IMR-90 (cell line): Measurements from ENCODE around the gene ZMIZ1. TPM values are rescaled to one million over a fixed set of nuclear protein-coding genes. Genes with fewer than 3 reads are reported as not detected.

ENCODE experiments used
- ATAC-seq: fragments of 200-7000 bp; cut with Tn5 transposase; 2 replicates; pipeline ENCODE4 v1.9.1; 2020; ENCODE audit warnings: low read depth, mild to moderate bottlenecking, moderate library complexity
- BruUV-seq: library from RNA; stranded (reverse); fragments of 400-500 nt; replicated peaks from 2 replicates; lab custom pipeline; 2021; lab: Mats Ljungman, UMichigan
- CTCF ChIA-PET: fragments of 300-600 bp; formaldehyde crosslinking; extraction: SDS; loops from one replicate; lab custom pipeline; 2021; ENCODE audit warnings: antibody characterized with exemption; lab: Yijun Ruan, JAX
- POLR2A ChIA-PET: fragments of 300-600 bp; sonication (Branson Sonifier 250); formaldehyde crosslinking; loops from one replicate; lab custom pipeline; 2022; ENCODE audit warnings: antibody characterized with exemption; ENCODE audit not compliant: unreplicated experiment; lab: Charles Lee
- DNase-seq: peaks from one replicate; pipeline ENCODE4 v3.0.0; 2013
- H2AFZ ChIP-seq: replicated peaks from 2 replicates; pipeline ENCODE3; 2013; ENCODE audit warnings: low read length, mild to moderate bottlenecking; ENCODE audit not compliant: poor library complexity
- H2AK5ac ChIP-seq: 2 replicates; pipeline ENCODE4 v1.6.1; 2013; ENCODE audit warnings: low read depth, low read length, inconsistent platforms
- H2AK9ac ChIP-seq: replicated peaks from 2 replicates; pipeline ENCODE3; 2013; ENCODE audit warnings: mild to moderate bottlenecking, low read depth, low read length, moderate library complexity; ENCODE audit not compliant: poor library complexity
- H2BK120ac ChIP-seq: 2 replicates; pipeline ENCODE4 v1.6.1; 2013; ENCODE audit warnings: low read depth, low read length, inconsistent platforms
- H2BK15ac ChIP-seq: 3 replicates; pipeline ENCODE4 v1.6.1; 2013; ENCODE audit warnings: low read depth, low read length, inconsistent platforms
- H2BK20ac ChIP-seq: 2 replicates; pipeline ENCODE4 v1.6.1; 2013; ENCODE audit warnings: low read depth, mild to moderate bottlenecking, inconsistent platforms, low read length, moderate library complexity
- H2BK5ac ChIP-seq: 2 replicates; pipeline ENCODE4 v1.6.1; 2013; ENCODE audit warnings: mild to moderate bottlenecking, low read depth, low read length, inconsistent platforms; ENCODE audit not compliant: poor library complexity, severe bottlenecking
- H3K14ac ChIP-seq: replicated peaks from 2 replicates; pipeline ENCODE4 v1.6.1; 2013; ENCODE audit warnings: low read depth, low read length, inconsistent platforms
- H3K18ac ChIP-seq: 2 replicates; pipeline ENCODE4 v1.6.1; 2013; ENCODE audit warnings: low read depth, low read length, control low read depth
- H3K23ac ChIP-seq: 2 replicates; pipeline ENCODE4 v1.6.1; 2013; ENCODE audit warnings: low read depth, low read length, inconsistent platforms
- H3K27ac ChIP-seq: 2 replicates; pipeline ENCODE4 v1.5.1; 2013; ENCODE audit warnings: mild to moderate bottlenecking, control low read depth, low read length; ENCODE audit not compliant: insufficient read depth
- H3K27me3 ChIP-seq: 2 replicates; pipeline ENCODE4 v1.6.1; 2013; ENCODE audit warnings: low read length; ENCODE audit not compliant: control insufficient read depth, insufficient read depth
- H3K36me3 ChIP-seq: 2 replicates; pipeline ENCODE4 v1.6.1; 2013; ENCODE audit warnings: low read length, mixed read lengths; ENCODE audit not compliant: control insufficient read depth, insufficient read depth
- H3K4ac ChIP-seq: 2 replicates; pipeline ENCODE4 v1.6.1; 2013; ENCODE audit warnings: low read depth, low read length, inconsistent platforms
- H3K4me1 ChIP-seq: 2 replicates; pipeline ENCODE4 v1.6.1; 2013; ENCODE audit warnings: low read length, mixed read lengths; ENCODE audit not compliant: control insufficient read depth, insufficient read depth
- H3K4me2 ChIP-seq: 2 replicates; pipeline ENCODE4 v1.6.1; 2013; ENCODE audit warnings: low read depth, mild to moderate bottlenecking, control low read depth, low read length, moderate library complexity
- H3K4me3 ChIP-seq: 2 replicates; pipeline ENCODE4 v1.5.1; 2013; ENCODE audit warnings: low read depth, mild to moderate bottlenecking, control low read depth, low read length, moderate library complexity; ENCODE audit not compliant: insufficient read depth
- H3K56ac ChIP-seq: 2 replicates; pipeline ENCODE4 v1.6.1; 2013; ENCODE audit warnings: low read length, inconsistent platforms; ENCODE audit not compliant: insufficient read depth; ENCODE audit errors: extremely low read depth
- H3K79me1 ChIP-seq, 2 experiments: 2 replicates each; pipeline ENCODE4 v1.6.1; 2013; ENCODE audit warnings: low read length in 2 of 2, inconsistent platforms in 1 of 2, low read depth in 1 of 2
- H3K9ac ChIP-seq: 2 replicates; pipeline ENCODE4 v1.6.1; 2013; ENCODE audit warnings: low read depth, low read length, control low read depth
- H3K9me1 ChIP-seq: 2 replicates; pipeline ENCODE4 v1.6.1; 2013; ENCODE audit warnings: low read length, inconsistent platforms; ENCODE audit not compliant: insufficient read depth
- H3K9me3 ChIP-seq: 2 replicates; pipeline ENCODE4 v1.6.1; 2013; ENCODE audit warnings: low read length; ENCODE audit not compliant: control insufficient read depth, insufficient read depth
- H4K20me1 ChIP-seq: 2 replicates; pipeline ENCODE4 v1.6.1; 2013; ENCODE audit warnings: low read length, inconsistent platforms; ENCODE audit not compliant: insufficient read depth
- H4K5ac ChIP-seq: 2 replicates; pipeline ENCODE4 v1.6.1; 2013; ENCODE audit warnings: mild to moderate bottlenecking, low read depth, low read length, control low read depth
- H4K8ac ChIP-seq, 2 experiments: 2 replicates each; pipeline ENCODE4 v1.6.1; 2013; ENCODE audit warnings: low read depth in 2 of 2, low read length in 2 of 2, control low read depth in 1 of 2, inconsistent platforms in 1 of 2
- H4K91ac ChIP-seq: 2 replicates; pipeline ENCODE4 v1.6.1; 2013; ENCODE audit warnings: low read depth, low read length, inconsistent platforms; ENCODE audit not compliant: insufficient read depth
- BHLHE40 ChIP-seq: fragments of 150-350 bp; IDR thresholded peaks from 2 replicates; pipeline ENCODE4 v1.6.1; 2016; ENCODE audit warnings: mild to moderate bottlenecking, low read depth, low read length
- CEBPB ChIP-seq: IDR thresholded peaks from 2 replicates; pipeline ENCODE4 v1.6.1; 2012; ENCODE audit warnings: low read depth, low read length, improper control_type of control experiment
- CHD1 ChIP-seq: IDR thresholded peaks from 2 replicates; pipeline ENCODE4 v1.6.1; 2012; ENCODE audit warnings: low read depth, low read length, improper control_type of control experiment
- FOS ChIP-seq: fragments of 150-350 bp; IDR thresholded peaks from 2 replicates; pipeline ENCODE4 v1.6.1; 2016; ENCODE audit warnings: low read depth, low read length
- MAFK ChIP-seq: IDR thresholded peaks from 2 replicates; pipeline ENCODE4 v1.6.1; 2012; ENCODE audit warnings: low read depth, low read length, improper control_type of control experiment
- MAZ ChIP-seq: IDR thresholded peaks from 2 replicates; pipeline ENCODE4 v1.6.1; 2012; ENCODE audit warnings: low read depth, mild to moderate bottlenecking, low read length, improper control_type of control experiment, moderate library complexity, borderline replicate concordance
- MXI1 ChIP-seq: IDR thresholded peaks from 2 replicates; pipeline ENCODE4 v1.6.1; 2012; ENCODE audit warnings: low read depth, mild to moderate bottlenecking, low read length, moderate library complexity, borderline replicate concordance
- NFE2L2 ChIP-seq: fragments of 150-350 bp; IDR thresholded peaks from 2 replicates; pipeline ENCODE4 v1.6.1; 2016; ENCODE audit warnings: low read depth, mild to moderate bottlenecking, low read length
- POLR2A ChIP-seq: IDR thresholded peaks from 2 replicates; pipeline ENCODE4 v1.6.1; 2012; ENCODE audit warnings: mild to moderate bottlenecking, low read depth, low read length
- RAD21 ChIP-seq: IDR thresholded peaks from 2 replicates; pipeline ENCODE4 v1.6.1; 2012; ENCODE audit warnings: low read length, improper control_type of control experiment
- RCOR1 ChIP-seq: IDR thresholded peaks from 2 replicates; pipeline ENCODE4 v1.6.1; 2012; ENCODE audit warnings: mild to moderate bottlenecking, low read length, improper control_type of control experiment; ENCODE audit not compliant: insufficient replicate concordance
- RFX5 ChIP-seq: IDR thresholded peaks from 2 replicates; pipeline ENCODE4 v1.8.0; 2012; ENCODE audit warnings: low read depth, mild to moderate bottlenecking, low read length, moderate library complexity
- SMC3 ChIP-seq: fragments of 150-350 bp; IDR thresholded peaks from 2 replicates; pipeline ENCODE4 v1.6.1; 2016; ENCODE audit warnings: low read depth, mild to moderate bottlenecking, antibody characterized with exemption, low read length, moderate library complexity
- WGBS, 2 experiments: methylation state at CpG; one replicate each; pipeline versions ENCODE4 v1.1.5 to v1.1.7; 2013; ENCODE audit warnings: missing lambda C conversion rate in 2 of 2; ENCODE audit not compliant: insufficient read length in 1 of 2; ENCODE audit errors: extremely low coverage in 2 of 2; 5-methylcytosine and 5-hydroxymethylcytosine counted together
- dilution Hi-C: fragments of 300-500 bp; cut with HindIII; formaldehyde crosslinking; loops from one replicate; pipeline ENCODE4 v1.14.3; 2018; ENCODE audit warnings: low sequenced_read_pairs; ENCODE audit not compliant: unreplicated experiment
- in situ Hi-C: fragments of 300-500 bp; cut with MboI; formaldehyde crosslinking; loops from 3 replicates; pipeline ENCODE4 v1.14.3; 2019; ENCODE audit warnings: low sequenced_read_pairs, inconsistent platforms, mixed read lengths
- intact Hi-C: fragments of 100-400 bp; cut with micrococcal nuclease; formaldehyde crosslinking; loops from 2 replicates; pipeline ENCODE4 v1.10.0; 2022
- polyA plus RNA-seq, 3 experiments: library from polyadenylated mRNA; depleted of rRNA; stranded (reverse); fragments of >200 nt; gene quantifications; 2 replicates each; pipeline ENCODE4 v1.2.3, GENCODE V29; 2012; ENCODE audit warnings: low replicate concordance in 1 of 3
- total RNA-seq: library from RNA; depleted of rRNA; stranded (reverse); fragments of >200 nt; gene quantifications from 2 replicates; pipeline ENCODE4 v1.2.3, GENCODE V29; 2012
- TF ChIP-seq, protein P1 (sequence below): fragments of 150-350 bp; IDR thresholded peaks from 2 replicates; pipeline ENCODE4 v1.6.1; 2017; ENCODE audit warnings: mild to moderate bottlenecking, antibody characterized with exemption, low read length, low read depth
- TF ChIP-seq, protein P2 (sequence below): fragments of 150-350 bp; IDR thresholded peaks from 2 replicates; pipeline ENCODE4 v1.6.1; 2016; ENCODE audit warnings: low read depth, mild to moderate bottlenecking, low read length, moderate library complexity, borderline replicate concordance
- TF ChIP-seq, protein P3 (sequence below): conservative IDR thresholded peaks from 2 replicates; pipeline ENCODE4 v1.5.1; 2012; ENCODE audit warnings: mild to moderate bottlenecking, low read depth, low read length, improper control_type of control experiment

The ZMIZ1 gene
- total and polyA plus RNA-seq, 2 of the 4 experiments (the other 2 are of a cell fraction) = 6.6 to 48.7 TPM

DNA sequence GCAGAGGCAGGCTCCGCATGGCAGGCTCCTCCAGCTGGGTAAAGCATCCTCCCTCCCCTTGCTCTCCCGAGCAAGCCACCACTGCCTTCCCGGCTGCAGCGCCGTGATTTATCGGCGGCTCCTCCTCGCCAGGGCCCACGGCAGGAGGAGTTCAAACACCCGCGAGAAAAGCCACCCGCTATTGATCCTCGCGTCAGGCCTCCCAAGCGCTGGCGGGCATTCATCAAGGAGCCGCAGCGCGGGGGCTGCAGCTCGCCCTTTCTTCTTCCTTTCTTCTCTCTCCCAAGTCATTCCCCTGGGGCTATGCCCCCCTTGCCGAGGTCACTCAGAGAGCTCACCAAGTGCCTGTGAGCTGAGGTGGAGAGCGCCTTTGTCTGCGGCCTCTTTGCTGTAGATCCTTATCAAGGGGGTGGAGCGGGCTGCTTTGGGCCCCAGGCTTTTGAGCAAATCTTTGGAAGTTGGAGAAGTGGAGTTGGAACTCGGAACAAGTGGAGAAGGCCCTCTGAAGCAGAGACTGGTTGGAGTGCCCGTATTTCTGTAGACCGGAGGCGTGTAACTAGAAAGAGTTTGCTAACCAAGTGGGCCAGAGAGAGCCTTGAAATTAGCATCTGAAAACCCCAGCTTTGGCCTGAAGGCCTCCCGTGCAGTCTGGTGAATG, 171.3 kb downstream of the ZMIZ1 start:
- DNase-seq = no peak
- Histone ChIP-seq H3K4ac (no peak overlapping the region), H4K8ac (no peak overlapping the region), H2AFZ (peak overlapping the region; percentile 3), H2BK120ac (no peak overlapping the region), H3K79me1 (peaks cover 40 to 87% of the 10 kb centered on the region in 2 experiments), H4K20me1 (peaks cover 86% of the 10 kb centered on the region), H3K27ac (no peak overlapping the region), H2BK20ac (no peak overlapping the region), H3K27me3 (no peaks in the 10 kb centered on the region), H4K5ac (no peak overlapping the region), H3K14ac (no peak overlapping the region), H2AK5ac (no peak overlapping the region), H3K9me1 (peaks cover 47% of the 10 kb centered on the region), H4K91ac (no peak overlapping the region), H3K4me2 (no peak overlapping the region), H2BK15ac (no peak overlapping the region), H3K23ac (no peak overlapping the region), H3K56ac (no peak overlapping the region), H3K36me3 (peaks cover 16% of the 10 kb centered on the region), H3K18ac (no peak overlapping the region), H2BK5ac (no peak overlapping the region), H3K4me3 (no peak overlapping the region), H2AK9ac (no peak overlapping the region), H3K4me1 (peaks cover 37% of the 10 kb centered on the region), H3K9ac (no peak overlapping the region), H3K9me3 (no peaks in the 10 kb centered on the region)
- in situ Hi-C loops = no loop called here
- dilution Hi-C loops = no loop called here
- intact Hi-C loops = no loop called here
- ATAC-seq = no peak
- 61% methylated on average over 22 of the region's 29 CpGs; no CpG with 5 or more reads in 1 of the 2 experiments for WGBS, 2 experiments
- CTCF ChIA-PET = no interaction called here
- no peak for TF ChIP-seq CEBPB
- TF ChIP-seq NFE2L2 = no peak
- TF ChIP-seq, protein P1, sequence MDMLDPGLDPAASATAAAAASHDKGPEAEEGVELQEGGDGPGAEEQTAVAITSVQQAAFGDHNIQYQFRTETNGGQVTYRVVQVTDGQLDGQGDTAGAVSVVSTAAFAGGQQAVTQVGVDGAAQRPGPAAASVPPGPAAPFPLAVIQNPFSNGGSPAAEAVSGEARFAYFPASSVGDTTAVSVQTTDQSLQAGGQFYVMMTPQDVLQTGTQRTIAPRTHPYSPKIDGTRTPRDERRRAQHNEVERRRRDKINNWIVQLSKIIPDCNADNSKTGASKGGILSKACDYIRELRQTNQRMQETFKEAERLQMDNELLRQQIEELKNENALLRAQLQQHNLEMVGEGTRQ = no peak
- TF ChIP-seq BHLHE40 = no peak
- TF ChIP-seq RAD21 = no peak
- TF ChIP-seq MAFK = no peak
- no peak for TF ChIP-seq RCOR1
- TF ChIP-seq CHD1 = no peak
- TF ChIP-seq MAZ = no peak
- TF ChIP-seq POLR2A = no peak
- TF ChIP-seq MXI1 = no peak
- no peak for TF ChIP-seq RFX5
- TF ChIP-seq, protein P2, sequence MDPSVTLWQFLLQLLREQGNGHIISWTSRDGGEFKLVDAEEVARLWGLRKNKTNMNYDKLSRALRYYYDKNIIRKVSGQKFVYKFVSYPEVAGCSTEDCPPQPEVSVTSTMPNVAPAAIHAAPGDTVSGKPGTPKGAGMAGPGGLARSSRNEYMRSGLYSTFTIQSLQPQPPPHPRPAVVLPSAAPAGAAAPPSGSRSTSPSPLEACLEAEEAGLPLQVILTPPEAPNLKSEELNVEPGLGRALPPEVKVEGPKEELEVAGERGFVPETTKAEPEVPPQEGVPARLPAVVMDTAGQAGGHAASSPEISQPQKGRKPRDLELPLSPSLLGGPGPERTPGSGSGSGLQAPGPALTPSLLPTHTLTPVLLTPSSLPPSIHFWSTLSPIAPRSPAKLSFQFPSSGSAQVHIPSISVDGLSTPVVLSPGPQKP = no peak
- TF ChIP-seq FOS = no peak
- no peak for TF ChIP-seq SMC3
- TF ChIP-seq, protein P3, sequence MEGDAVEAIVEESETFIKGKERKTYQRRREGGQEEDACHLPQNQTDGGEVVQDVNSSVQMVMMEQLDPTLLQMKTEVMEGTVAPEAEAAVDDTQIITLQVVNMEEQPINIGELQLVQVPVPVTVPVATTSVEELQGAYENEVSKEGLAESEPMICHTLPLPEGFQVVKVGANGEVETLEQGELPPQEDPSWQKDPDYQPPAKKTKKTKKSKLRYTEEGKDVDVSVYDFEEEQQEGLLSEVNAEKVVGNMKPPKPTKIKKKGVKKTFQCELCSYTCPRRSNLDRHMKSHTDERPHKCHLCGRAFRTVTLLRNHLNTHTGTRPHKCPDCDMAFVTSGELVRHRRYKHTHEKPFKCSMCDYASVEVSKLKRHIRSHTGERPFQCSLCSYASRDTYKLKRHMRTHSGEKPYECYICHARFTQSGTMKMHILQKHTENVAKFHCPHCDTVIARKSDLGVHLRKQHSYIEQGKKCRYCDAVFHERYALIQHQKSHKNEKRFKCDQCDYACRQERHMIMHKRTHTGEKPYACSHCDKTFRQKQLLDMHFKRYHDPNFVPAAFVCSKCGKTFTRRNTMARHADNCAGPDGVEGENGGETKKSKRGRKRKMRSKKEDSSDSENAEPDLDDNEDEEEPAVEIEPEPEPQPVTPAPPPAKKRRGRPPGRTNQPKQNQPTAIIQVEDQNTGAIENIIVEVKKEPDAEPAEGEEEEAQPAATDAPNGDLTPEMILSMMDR = no peak
- no TSS peak for BruUV-seq
- POLR2A ChIA-PET = no interaction called here
